ENCODE measurements around the gene LIPH.
A peak's percentile ranks its signal among the peaks of the same experiment; 100 is the strongest.
"Not testable (repeated sequence)": the region's sequence is repeated elsewhere in the genome, so short reads cannot be mapped to it uniquely, and the experiment has no call there.

LIPH gene

DNA sequence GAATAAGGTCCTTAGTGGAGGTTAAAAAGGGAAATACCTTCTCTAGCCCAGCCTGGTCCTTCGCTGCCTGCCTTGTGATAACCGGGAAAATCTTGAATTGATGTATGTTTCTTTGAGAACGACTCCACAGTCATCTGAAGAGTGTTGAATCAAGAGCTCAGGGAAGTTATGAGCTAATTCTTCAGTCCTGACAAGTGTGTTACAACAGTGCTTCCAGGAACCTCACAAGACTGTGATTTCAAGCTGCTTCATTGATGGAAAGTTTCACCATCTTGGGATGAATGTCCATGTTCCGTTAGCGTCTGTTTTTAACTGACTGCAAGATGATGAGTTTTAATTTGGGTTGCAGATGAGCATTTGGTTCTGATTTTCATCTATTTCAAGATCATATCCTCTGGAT, 66.0 kb downstream of the LIPH start:
- no peak for DNase-seq (ENCODE audit: low spot score)

DNA sequence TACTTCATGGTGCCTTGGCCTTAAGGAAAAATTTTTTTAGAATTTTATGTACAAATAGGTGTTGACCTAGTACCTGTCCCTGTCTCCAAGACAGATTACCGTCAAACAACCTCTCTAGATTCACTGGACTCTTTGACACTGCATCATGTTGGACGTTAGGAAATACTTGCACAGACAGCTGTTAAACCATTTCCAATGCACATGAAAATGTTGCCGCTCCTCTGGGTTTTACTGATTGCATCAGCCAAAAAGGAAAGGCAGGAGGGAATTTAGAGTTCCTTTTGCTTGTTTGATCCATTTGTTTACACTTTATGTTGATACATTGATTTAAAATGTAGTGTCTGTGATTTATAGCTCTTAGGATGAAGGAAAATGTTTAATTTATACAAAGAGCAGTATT, 68.1 kb downstream of the LIPH start:
- DNase-seq (ENCODE audit: low spot score): no peak

DNA sequence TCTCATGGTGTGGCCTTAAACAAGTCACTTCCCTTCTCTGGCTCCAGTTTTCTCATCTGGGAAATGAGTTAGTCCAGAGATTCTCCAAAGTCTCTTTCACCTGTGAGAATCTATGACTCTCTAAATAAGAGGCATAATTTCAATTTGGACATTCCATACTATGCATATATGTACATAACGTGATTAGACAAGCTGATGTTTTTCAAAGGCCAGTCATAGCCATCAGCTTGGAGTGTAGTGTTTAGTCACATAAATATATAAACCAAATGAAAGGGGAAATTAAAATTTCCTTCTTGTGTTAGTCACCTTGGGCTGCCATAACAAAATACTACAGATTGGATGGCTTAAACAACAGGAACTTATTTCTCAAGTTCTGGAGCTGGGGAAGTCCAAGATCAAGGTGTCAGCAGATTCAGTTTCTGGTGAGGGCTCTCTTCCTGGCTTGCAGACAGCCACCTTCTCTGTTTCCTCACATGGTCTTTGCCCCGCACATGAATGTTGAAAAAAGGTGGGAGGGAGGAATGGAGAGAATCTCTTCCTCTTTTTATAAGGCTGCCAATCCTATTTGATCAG, 72.9 kb downstream of the LIPH start:
- DNase-seq (ENCODE audit: low spot score): no peak

DNA sequence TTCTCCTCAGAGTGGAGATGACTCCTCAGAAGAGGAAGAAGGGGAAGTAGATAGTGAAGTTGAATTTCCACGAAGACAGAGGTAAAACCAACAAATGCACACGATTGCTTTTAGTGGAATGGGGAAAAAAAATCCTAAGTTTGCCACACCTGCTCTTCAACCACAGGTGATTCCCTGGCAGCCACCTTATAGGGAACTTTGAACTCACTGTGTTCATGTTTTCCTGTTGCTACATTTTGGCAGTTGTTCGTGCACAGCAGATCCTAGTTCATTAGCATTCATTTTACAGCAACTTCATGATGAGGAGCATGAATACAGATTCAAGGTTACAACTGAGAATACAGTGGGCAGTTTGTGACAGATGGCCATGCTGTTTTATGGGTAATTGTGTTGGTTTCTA, 75.1 kb downstream of the LIPH start:
- DNase-seq (ENCODE audit: low spot score): no peak

DNA sequence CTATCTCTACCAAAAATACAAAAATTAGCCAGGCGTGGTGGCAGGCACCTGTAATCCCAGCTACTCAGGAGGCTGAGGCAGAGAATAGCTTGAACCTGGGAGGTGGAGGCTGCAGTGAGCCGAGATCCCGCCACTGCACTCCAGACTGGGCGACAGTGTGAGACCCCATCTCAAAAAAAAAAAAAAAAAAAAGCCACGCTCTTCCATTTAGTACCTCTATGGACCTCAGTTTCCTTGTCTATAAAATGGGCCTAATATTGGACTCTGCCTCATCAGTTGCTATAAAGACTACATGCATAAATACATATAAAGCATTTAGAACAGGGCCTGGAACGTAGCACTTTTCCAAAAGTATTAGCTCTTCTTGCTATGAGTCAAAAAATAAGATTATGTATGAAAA, 77.5 kb downstream of the LIPH start:
- DNase-seq (ENCODE audit: low spot score): not testable (repeated sequence)

DNA sequence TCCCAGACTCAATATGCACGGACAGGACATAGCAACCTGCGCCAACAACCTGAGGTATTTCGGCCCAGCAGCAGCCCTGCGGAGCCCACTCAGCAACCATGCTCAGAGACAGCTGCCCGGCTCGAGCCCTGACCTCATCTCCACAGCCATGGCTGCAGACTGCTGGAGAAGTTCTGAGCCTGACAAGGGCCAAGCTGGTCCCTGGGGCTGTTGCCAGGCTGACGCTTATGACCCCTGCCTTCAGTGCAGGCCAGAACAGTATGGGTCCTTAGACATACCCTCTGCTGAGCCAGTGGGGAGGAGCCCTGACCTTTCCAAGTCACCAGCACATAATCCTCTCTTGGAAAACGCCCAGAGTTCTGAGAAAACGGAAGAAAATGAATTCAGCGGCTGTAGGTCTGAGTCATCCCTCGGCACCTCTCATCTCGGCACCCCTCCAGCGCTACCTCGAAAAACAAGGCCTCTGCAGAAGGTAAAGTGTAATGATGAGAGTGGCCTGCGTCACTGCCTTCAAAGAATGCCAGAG, 79.0 kb downstream of the LIPH start:
- no peak for DNase-seq (ENCODE audit: low spot score)

DNA sequence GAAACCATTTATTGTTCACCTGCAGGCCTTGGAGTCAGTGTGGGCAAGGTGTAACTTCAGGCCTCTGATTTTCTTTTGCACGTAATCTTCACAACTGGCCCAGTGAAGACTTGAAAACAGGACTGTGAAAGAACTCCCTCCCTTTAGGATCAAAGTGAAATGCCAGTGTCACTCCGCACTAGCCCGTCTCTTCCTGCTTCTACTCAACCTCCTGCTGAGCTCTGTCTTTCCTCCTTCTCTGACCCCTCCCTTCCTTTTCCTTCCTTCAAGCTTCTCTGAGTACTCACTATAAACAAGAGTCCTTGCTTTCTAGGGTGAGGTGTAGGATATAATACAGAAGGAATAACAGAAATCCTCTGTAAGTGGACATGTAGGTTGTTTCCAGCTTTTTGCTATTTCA, 82.1 kb downstream of the LIPH start:
- DNase-seq (ENCODE audit: low spot score): no peak

DNA sequence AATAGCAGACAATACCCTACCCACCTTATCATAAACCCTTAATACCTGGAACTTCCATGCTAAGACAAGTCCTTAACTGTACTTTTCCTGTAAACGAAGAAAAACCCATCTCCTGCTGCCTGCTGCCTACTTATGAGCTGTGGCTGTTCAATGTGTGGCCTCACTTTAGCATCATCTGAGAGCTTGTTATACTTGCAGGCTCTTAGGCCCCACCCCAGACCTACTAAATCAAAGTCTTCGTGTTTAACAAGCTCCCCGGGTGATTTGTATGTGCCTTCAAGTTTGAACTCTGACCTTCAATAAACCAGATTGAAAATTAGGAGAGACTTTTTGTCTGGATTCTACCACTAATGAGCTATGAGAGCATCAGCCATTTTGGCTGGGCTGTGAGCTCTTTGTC, 82.8 kb downstream of the LIPH start:
- no peak for DNase-seq (ENCODE audit: low spot score)

DNA sequence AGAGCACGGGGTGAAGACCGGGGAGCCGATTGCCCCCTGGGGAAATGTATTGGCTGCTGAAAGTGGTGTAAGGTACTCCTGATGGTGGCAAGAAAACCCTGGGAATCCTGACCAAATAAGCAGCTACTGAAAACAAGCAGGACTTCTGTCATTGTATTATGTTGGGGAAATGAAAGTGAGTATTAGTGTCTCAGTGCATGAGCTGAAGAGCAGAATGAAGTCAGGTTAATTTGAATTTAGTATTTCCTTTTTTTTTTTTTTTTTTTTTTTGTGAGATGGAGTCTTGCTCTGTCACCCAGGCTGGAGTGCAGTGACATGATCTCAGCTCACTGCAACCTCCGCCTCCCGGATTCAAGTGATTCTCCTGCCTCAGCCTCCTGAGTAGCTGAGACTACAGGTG, 86.3 kb downstream of the LIPH start:
- not testable (repeated sequence) for DNase-seq (ENCODE audit: low spot score)

DNA sequence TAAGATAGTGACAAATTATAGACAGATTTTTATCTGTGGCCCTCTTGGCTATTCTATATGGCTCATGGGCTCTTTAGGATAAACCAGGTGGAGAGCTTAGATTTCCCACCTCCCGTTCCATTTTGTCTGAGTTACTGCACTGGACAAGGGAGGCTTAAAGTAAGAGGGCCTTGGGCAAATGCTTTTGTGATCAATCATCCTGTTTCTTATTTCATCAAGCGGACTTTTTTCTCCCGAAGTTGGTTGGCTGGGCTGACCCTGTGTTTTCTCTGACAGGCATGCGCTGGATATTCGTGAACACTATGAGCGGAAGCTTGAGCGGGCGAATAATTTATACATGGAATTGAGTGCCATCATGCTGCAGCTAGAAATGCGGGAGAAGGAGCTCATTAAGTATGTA, 86.9 kb downstream of the LIPH start:
- DNase-seq (ENCODE audit: low spot score): no peak

DNA sequence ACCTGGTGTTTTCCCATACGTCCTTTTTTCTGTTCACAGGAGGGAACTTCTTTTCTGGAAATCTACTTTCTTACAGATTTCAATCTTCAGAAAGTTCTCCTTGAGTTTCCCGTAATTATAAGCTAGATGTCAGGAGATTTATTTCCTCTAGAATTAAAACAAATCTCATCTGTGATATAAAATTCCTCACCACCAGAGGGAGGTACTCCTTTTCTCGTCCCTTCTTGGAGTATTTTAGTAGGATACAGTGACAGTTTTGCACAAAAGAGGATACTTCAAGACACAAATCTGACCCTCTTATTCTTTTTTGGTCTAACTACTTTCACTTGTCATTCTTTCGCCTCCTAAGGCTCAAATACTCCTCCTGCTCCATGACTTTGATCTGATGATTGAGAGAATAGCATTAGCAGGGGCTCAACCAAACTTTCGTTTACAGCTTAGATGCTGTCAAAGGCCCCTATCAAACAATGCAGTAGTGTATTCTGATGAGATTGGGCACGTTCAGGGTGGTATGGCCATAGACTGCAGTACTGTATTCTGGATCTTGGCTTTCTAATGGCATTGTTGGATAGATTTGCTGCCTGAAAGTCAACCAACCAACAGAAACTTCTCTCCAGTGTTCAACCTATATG, 91.6 kb downstream of the LIPH start:
- peak; percentile 16 for DNase-seq (ENCODE audit: low spot score)

DNA sequence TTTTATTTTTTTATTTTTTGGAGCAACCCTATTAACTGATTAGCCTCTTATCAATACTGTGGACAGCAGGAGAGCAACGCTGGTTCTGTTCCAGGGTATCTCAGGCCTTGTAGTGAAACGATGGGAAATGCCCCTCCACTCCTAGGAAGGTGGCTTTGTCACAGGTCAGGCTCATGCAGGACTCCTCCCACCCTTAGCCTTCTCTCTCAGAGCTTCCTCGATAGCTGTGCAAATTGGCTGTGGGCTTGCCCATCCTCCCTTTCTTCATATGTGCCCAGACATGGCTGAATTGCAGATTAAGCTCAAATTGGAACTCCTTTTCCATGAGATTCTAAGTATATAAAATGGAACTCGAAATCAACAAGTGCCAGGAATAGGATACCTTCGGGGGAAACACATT, 92.1 kb downstream of the LIPH start:
- no peak for DNase-seq (ENCODE audit: low spot score)

DNA sequence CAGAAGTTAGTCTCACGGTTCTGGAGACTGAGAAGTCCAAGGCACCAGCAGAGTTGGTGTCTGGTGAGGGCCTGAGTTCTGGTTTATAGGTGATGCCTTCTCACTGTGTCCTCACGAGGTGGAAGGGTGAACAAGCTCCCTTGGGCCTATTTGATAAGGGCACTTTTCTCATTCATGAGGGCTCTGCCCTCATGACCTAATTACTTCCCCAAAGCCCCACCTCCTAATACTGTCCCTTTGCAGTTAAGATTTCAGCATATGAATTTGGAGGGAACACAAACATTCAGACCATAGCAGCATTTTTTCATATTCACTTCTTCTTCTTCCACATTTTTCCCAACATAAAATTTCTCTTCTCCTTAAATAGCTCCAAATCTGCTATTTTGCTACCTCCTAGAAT, 95.0 kb downstream of the LIPH start:
- no peak for DNase-seq (ENCODE audit: low spot score)

Measured in hepatic stellate cell (primary cell).